Ecto neural progenitor cell (in vitro differentiated cells): ENCODE data around the gene UQCRQ.

Source experiments
- DNase-seq: peaks from one replicate; pipeline ENCODE4 v3.0.0-alpha.2; 2018; ENCODE audit warnings: low spot score

UQCRQ gene

DNA sequence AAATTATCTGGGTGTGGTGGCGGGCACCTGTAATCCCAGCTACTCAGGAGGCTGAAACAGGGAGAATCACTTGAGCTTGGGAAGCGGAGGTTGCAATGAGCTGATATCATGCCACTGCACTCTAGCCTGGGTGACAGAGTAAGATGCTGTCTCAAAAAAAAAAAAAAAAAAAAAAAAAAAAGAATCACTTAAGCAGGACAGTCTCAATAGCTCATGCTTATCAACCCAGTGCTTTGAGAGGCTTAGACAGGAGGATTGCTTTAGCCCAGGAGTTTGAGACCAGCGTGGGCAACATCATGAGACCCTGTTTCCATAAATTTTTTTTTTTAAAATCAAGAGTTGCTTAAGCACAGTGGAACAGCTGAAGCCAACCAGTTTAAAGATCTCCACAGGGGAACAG, 49.6 kb downstream of the UQCRQ start:
- no peak for DNase-seq
